Forelimb muscle (tissue), 1 donor: Measurements from ENCODE around the gene PSD2. TPM values are rescaled to one million over a fixed set of nuclear protein-coding genes. Genes with fewer than 3 reads are reported as not detected.

Source experiments
- DNase-seq: peaks from one replicate; pipeline ENCODE4 v3.0.0-alpha.2; 2013; ENCODE audit warnings: low read depth
- polyA plus RNA-seq: library from polyadenylated mRNA; unstranded; fragments of 120-200 nt; gene quantifications from one replicate; pipeline ENCODE4 v1.2.1, GENCODE V29; 2013; ENCODE audit not compliant: insufficient read length

Gene PSD2
- polyA plus RNA-seq, 1 donor, result 0.19 TPM

DNA sequence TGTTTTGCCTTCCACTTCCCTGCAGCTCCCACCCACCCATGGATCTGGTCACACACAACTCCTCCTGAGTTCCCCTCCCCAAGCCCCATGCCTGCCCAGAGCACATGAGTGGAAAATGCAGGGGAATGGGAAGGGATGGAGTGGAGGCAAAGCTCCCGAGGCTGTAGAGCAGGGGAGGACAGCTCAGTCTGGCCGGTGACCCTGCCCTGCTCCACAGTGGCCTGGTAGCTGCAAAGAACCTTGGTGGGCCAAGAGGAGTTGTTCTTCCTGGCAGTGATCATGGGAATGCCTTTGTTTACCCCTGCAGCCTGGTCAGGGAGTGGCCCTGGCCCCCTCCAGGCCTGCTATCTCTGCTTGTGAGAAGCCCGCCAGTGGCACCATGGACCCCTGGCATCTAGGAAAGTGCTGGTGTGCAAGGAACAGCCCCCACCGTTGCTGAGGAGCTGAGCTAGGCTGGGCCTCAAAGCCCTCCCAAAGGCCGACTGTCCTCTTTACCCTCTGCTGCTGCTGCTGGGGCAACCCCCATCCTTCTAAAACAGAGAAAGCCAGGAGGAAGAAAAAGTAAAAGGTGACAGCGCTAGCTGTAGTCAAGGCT is 60.4 kb downstream of the PSD2 start:
- DNase-seq, result no peak

DNA sequence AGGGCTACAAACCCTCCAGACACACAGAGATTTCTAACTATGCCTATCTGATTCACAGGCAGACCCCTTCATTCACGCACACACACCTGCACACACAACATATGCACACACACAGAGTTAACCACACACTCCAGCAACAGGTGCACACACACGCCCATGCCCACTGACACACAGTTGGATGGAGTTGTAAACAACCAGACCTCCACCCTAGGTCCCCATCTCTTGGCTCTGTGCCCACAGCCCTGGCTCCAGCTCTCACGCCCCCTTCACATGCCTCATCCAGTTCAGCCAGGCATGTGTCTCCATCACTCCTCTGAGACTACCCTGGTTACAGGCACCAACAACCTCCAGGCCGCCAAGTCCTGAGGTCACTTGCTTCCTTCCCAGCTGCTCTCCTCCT is 61.1 kb downstream of the PSD2 start:
- no peak for DNase-seq

DNA sequence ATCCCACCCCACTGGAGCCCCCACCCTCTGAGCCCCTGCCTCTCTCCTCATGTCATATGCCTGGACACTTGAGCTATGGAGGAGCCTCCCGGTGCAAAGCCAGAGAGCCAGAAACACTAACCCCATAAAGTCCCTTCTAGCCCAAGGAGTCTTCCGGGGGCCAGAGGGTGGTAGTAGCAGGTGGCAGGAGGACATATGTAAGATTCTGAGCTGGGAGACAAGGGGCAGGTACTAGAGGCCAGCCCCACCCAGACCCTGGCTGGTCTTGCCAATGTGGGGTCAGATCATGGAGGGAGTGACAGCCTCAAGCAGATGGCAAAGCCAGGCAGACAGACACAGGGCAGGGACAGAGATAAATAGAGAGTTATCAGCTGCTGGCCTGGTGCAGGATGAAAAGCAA is 63.4 kb downstream of the PSD2 start:
- no peak for DNase-seq

DNA sequence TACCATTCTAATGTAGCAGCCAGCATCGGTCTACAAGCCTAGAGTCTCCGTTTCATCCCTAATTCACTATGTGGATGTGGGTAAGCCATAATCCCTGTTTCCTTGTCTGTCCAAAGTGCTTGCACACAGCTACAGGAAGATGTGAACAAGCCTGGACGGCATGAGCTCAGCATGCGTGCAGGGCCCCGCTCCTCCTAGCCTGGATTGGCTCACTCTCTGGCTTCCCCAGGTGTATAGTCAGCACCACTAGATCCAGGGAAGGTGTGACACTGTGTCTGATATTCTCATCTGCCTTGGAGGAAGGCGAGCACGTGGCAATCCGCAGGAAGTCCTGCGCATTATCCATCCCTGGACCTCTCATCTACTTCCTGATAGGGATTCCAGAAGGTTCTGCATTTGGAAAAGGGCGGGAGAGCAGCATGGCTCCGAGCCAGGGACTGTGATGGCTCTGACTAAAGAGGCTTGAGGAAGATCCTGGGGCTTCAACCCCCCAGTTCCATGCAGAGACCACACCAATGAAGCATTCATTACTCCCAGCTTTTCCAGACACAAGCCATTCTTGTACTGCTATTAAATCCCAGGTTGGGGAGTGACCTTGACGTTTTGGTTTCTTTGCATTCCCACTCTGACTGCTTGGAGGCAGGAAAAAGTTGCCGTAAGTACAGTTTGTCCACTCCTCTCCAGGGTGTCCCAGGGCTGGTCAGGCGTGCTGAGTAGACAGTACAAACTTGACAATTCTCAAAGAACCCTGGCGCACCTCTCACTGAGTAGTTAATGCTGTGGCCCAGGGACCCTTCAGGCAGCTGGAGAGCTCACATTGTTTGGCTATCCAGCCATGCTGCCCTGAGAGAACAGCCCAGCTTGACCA is 65.6 kb downstream of the PSD2 start:
- no peak for DNase-seq

DNA sequence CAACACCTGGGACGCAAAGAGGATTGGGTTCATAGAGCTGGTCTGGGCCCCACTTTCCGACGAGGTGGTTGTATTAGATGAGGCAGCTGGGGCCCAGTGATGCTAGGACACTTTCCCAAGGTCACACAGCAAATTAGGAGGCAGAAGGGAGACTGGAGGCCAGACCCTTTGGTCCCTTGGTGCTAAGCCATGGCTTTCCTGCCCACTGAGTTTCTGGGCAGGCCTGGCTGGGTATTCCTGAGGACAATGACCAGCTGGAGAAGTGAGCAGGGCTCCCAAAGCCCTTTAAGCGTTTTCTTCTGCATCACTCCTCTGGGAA is 66.2 kb downstream of the PSD2 start:
- DNase-seq, result no peak

DNA sequence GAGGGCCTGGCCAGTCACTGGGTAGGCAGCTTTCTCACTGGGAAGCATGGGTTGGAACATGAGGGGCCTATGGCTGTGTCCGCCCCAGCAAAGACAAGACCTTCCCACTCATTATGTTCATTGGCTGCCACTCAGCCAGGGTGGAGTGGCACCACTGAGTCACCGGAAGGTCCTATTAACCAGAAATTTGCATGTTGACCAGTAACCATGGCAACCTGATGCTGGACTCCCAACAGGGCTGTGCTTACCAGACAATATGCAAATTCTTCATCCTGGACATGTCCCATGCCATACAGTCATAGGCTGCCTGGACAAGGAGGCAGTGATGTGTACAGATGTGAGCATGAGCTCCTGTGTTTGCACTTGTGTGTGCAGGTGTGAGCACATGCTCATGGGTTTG is 66.7 kb downstream of the PSD2 start:
- no peak for DNase-seq

DNA sequence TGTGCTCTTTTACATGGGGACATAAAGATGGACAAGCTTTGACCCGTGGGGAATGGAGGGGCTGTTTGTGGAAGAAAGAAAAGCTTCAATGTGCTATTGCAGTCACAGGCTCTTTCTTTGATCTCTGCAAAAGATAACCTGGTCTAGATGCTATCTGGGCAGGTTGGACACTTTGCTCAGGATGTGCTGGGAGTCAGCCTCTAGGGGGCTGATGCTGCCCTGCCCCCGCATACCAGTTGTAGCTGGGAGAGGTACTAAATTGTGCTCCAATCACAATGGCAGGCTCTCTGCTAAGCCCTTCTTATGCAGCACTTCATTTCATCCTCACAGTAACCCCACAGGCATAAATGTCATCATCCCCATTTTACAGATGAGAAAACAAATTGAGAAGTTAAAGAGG is 67.2 kb downstream of the PSD2 start:
- DNase-seq, result no peak

DNA sequence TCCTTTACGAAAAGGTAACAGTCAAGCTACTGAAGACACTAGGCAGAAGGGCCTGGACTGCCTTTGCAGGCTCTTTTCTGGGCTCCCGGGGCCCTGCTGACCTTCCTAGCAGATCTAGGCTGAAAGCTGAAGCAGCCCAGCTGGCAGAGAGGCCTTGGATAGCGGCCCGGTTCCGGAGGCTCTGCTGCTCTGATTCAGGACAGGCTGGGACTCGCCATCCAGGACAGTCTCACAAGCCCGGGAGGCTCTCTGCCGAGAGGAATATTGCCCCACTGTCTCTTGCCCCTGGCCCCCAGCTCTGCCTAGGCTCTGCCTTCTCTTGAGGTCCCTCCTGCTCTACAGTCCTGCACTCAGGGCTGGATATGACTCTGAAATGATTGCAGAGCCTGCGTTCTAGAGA is 67.8 kb downstream of the PSD2 start:
- DNase-seq, result no peak

DNA sequence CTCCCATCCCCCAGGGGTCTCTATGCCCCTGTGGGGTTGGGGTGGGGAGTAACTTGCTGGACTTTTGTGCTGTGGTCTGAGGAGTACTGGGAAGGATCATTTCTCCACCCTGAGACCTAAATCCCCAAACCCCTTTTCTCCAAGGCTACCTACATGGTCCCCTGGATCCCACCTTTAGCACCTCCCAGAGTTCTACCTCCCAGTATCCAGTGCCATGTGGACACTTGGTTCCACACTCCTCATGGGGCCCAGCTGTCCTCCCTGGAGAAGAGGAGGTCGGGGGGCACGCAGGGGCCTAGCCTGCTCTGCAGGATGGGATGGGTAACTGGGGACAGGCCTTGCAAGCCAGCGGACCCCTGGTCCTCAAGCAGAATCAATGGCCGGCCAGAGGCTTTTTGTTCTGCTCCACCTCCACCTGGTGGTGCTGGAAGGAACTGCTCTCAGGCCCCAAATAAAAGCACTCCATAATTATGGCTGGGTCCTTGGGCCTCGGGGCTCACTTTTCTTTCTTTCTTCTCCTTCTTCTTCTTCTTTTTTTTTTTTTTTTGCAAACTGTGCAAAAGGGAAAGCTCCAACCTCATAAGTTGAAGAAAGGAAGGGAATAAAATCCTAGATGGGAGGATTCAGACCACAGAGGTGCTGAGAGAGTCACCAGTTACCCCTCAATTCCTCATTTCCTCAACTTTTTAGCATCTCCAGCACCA is 68.4 kb downstream of the PSD2 start:
- DNase-seq, result no peak

DNA sequence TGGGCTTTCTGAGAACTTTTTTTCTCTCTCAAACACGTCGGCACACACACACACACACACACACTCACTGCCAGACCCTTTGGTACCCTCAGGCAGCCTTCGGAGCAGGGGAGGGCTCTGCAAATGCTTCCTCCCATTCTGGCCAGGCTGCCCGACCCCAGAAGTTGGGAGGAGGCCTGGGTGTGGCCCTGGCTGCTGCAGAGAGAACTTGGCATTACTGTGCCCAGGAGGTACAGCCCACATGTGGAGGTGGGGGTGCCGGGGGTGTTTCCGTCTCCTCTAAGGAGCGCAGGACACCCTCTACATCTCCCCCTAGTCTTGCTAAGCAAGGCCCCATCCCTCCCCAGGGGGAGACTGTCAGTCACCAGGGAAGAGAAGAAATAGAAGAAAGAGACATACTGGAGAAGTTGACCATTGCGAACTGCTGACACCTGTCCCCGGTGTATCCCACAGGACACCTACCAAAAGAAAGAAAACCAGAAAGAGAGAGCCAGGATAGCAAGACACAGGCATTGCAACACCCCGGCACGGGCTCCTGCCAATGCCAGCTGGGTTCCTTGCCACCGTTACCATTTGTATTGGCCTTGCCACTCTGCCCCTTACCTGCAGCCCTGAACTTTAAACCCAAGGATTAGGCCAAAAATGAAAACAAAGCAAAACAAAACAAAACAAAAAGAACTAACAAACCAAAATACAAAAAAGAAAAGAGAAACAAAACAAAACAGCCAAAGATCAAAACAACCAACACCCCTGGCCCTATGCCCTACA is 69.3 kb downstream of the PSD2 start:
- no peak for DNase-seq

DNA sequence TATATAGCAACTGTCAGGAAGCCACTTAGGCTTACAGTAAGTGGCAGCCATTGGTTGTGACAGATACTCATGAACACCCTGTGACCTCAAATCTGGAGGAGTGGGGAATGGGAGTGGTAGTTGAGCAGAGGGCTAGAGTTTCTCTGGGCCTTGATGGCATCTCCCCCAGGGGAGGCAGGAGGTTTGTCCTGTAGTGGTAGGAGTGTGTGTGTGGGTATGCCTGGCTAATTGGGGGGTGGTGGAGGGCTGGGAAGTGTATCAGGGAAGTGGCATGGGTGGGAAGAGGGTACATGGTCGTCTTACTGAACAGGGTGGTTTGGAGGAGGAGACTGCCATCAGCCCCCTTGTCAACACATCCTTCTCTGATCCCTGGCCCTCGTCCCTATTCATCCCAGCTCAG is 71.5 kb downstream of the PSD2 start:
- DNase-seq, result no peak

DNA sequence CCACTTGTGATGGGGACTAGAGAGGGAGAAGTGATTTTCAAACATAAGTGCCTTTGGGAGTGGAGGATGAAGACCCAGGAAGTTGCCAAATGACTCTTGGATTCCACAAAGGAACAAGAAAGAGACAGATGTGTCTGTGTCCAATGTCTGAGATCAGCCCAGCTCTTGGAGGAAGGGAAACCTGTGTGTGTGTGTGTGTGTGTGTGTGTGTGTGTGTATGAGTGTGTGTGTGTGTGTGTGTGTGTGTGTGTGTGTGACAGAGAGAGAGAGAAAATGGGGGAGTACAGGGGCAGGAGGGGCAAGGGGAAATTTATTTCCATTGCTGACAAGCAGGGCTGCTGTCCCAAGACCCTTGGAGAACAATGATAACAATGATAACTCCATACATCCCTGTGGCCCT is 72.0 kb downstream of the PSD2 start:
- no peak for DNase-seq

DNA sequence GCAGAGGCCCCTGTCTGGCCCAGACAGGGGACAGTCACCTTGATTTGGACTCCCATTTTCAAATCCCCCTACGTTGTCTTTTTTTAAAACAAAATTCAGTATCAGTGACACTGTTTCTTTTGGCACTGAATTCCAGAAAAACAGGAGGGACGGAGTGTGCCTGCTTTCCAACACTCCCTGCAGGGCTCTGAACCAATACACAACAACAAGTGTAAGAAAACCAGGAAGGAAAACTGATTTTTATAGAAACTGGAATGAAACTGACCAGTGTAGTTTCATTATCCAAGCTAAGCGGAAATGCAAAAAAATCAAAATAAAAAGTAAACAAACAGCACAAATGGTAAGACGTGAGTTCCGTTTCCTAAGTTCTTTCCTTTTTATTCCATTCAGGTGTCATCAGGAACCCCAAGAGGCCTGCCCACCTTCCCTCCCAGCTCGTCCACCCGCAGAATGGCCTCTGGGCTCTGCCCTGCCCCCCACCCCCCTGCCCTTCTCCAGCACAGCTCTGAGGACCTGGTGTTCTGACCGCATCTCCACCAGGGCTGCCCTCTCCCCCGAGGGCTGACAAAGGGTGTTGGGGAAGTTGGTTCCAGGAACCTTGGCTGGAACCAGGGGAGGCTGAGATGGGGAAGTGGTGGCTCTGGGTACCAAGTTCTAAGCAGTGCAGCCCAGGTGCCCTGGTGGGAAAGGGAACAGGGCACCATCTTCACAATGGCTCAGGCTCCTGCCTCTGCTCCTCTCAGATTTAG is 73.6 kb downstream of the PSD2 start:
- no peak for DNase-seq

DNA sequence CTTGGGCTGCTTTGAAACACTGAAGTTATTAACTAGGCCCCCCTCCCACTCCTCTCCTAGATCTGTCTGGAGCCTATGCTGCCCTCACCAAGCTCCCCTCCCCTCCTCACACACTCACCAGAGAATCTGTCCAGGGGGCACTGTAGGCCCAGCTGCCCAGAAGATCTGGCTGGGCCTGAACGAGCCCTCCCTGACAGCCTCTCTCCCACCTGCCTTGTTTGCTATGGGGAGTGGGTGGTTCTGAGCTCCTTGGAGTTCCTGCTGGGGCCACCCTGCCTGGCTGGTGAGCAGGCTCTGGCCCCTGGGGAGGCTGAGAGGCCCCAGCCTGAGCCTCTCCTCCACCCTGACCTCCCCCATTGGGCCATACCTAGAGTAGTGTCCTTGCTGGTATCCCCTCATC is 75.1 kb downstream of the PSD2 start:
- no peak for DNase-seq

DNA sequence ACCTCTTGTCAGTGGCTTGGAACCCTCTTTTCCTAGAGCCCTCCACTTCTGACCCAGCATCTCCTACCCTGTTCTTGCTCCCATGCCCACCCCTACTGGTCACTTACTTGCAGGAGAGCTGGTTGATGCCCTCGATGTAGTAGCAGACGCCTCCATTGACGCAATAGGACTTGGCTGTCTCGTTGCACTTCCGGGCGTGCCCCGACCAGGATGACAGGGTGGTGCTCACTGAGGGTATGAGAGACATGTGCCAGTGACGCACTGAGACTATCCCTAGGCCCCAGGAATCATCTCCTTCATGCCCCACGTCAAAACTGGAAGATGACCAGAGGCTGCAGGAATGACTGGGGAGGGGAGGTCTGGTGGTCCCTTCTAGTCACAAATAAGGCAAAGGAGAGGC is 76.0 kb downstream of the PSD2 start:
- DNase-seq, result no peak

DNA sequence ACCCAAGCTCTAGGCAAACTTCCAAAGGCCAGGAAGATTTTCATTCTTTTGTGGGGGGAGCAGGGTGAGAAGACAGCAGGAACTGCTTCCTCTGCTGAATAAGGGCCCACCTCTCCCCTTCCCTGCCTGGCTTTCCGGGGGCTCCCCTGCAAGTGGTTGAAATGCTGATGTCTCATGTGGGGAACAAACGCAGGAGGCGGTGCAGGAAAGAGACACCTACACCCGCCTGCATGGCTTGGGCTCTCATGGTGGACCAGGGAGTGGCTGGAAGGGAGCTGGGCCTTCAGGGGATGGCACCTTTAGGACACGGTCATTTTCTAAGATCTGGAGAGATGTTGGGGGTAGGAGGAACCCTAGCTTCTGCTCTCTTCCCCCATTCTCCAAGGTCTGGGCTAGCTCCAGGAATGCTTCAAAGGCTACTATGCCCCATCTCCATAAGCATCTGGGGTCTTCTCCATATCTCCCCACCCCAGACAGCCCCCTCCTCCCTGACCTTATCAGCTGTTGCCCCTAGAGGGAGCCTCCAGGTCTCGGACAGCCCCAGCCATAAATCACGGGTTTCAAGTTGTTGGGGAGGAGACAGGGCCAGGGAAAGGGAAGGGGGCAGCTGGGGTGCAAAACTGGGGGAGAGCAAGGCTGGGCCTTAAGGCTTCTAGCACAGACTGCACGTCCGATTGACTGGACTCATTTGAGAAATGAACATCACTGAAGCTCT is 76.6 kb downstream of the PSD2 start:
- no peak for DNase-seq

DNA sequence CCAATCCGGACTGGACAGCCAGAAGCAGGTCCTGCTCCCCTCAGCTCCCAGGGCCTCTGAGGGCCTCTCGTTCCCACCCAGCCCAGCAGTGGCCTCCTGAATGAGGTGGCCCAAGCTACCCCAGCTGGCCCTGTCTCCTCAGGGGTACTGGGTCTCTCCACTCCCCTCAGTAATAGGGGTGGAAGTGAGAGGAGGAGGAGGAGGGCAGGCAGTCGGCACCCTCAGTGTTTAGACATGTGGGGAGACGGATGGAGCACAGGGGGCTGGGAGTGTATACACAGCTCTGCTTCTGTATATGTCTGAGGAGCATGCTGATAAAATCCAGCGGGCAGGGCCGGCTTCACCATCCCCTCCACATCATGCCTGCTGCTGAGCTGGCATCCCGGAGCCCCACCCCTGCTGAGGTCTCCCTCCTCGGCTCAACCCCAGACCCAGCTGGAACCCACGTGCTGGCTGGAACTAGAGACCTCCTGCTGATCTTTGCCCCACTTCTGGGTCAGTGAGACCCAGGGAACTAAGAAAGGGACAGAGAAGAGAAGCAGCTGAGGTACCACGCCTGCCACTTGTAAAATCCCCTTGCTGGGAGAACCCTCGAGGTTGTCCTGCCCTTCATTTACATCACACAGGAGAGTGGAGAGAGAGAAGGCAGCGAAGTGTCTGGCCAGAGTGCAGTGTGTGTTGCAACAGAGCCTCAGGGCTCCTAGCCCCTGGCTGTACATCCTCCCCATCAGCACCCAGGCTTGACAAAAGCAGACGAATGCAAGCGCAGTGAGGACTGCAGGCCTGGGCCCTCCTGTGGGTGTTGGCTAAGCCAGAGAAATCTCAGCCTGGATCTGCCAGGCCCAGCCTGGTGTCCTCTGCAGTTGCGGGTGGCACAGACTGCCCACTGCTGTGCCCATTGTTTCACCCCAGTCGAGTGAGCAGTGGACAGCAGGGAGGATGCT is 77.5 kb downstream of the PSD2 start:
- no peak for DNase-seq

DNA sequence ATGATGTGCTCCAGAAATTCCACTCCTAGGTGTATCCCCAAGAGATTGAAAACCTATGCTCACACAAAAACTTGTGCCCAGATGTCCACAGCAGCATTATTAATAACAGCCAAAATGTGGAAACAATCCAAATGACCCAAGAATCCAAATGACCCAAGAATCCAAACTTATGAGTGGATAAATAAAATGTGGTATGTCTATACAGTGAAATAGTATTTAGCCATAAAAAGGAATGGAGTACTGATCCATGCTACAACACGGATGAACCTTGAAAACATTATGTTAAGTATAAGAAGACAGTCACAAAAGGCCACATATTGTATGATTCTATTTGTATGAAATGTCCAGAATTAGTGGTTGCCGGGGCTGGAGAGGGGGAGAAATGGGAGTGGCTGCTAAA is 80.3 kb downstream of the PSD2 start:
- no peak for DNase-seq

DNA sequence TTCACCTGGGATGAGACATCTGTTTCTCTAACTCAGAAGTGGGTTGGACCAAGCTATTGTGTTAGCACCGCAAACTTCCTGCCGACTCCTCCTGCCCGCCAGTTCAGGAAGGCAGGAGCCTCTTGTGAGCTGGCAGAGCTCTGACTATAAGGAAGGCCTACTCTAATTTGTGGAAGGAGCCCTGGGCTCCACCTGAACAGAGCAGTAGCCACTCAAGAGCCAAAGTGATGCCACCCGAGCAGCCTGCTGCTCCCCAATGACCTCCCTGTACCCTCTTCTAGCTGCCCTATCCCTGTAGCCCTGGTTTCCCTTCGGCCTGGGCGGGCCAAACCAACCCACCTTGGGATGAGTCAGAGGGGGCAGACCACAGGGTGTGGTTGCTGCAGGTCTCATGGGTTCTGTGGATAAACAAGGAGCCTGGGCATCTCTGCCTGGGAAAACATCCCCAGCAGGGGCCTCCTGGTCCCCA is 81.6 kb downstream of the PSD2 start:
- no peak for DNase-seq

DNA sequence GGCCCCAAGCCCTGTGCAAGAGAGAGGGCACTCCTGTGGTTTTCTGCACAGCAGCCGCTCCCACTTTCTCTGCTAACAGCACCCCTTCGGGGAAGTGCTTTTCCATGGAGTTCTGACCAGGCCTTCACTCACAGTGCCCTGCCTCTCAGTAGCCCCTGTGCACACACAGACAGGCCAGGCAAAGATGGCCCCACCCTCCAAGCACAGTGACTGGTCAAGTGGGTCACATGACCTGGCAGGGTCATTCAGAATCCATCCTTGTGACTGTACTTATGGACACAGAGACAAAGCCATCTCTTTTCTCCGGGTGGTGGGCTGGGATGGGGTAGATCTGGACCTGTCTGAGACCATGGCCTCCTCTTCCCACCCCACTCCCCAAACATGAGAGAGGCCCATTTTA is 82.5 kb downstream of the PSD2 start:
- no peak for DNase-seq
